MCF 10A (cell line): ENCODE data around the gene EHBP1. TPM values are rescaled to one million over a fixed set of nuclear protein-coding genes. Genes with fewer than 3 reads are reported as not detected.

Experiments
- BruUV-seq: library from RNA; stranded (reverse); fragments of 400-500 nt; replicated peaks from 2 replicates; lab custom pipeline; 2021; lab: Mats Ljungman, UMichigan
- CTCF ChIA-PET: fragments of 300-600 bp; sonication (Branson Sonifier 250); formaldehyde crosslinking; extraction: SDS; loops from one replicate; lab custom pipeline; 2021; ENCODE audit warnings: antibody characterized with exemption, inconsistent platforms; lab: Yijun Ruan, JAX
- POLR2A ChIA-PET: fragments of 300-600, 350-650 bp; sonication (Branson Sonifier 250); formaldehyde crosslinking; extraction: SDS; loops from one replicate; lab custom pipeline; 2020; ENCODE audit warnings: antibody characterized with exemption, inconsistent platforms; lab: Yijun Ruan, JAX
- DNase-seq: peaks from one replicate; pipeline ENCODE4 v3.0.0-alpha.2; 2018; ENCODE audit not compliant: unreplicated experiment
- H3K27ac Mint-ChIP-seq: one replicate; pipeline ENCODE4 v1.8.0; 2022; ENCODE audit warnings: mild to moderate bottlenecking, low read depth, mixed read lengths; ENCODE audit not compliant: unreplicated experiment
- H3K27me3 Mint-ChIP-seq: one replicate; pipeline ENCODE4 v1.8.0; 2022; ENCODE audit warnings: mixed read lengths; ENCODE audit not compliant: insufficient read depth, unreplicated experiment
- H3K36me3 Mint-ChIP-seq: one replicate; pipeline ENCODE4 v1.8.0; 2022; ENCODE audit warnings: mild to moderate bottlenecking, moderate library complexity, mixed read lengths; ENCODE audit not compliant: insufficient read depth, unreplicated experiment
- H3K4me1 Mint-ChIP-seq: one replicate; pipeline ENCODE4 v1.8.0; 2022; ENCODE audit warnings: mixed read lengths; ENCODE audit not compliant: insufficient read depth, unreplicated experiment
- H3K4me3 Mint-ChIP-seq: one replicate; pipeline ENCODE4 v1.8.0; 2022; ENCODE audit warnings: mild to moderate bottlenecking, moderate library complexity, mixed read lengths; ENCODE audit not compliant: unreplicated experiment
- H3K9me3 Mint-ChIP-seq: one replicate; pipeline ENCODE4 v1.8.0; 2022; ENCODE audit warnings: mixed read lengths; ENCODE audit not compliant: unreplicated experiment
- CTCF ChIP-seq: fragments of 200-600 bp; IDR thresholded peaks from one replicate; pipeline ENCODE4 v1.8.0; 2022; ENCODE audit warnings: antibody characterized with exemption, mild to moderate bottlenecking; ENCODE audit not compliant: unreplicated experiment
- intact Hi-C: fragments of 100-400 bp; cut with micrococcal nuclease; formaldehyde crosslinking; loops from 2 replicates; pipeline ENCODE4 v1.14.1; 2022
- total RNA-seq: library from RNA; stranded (reverse); gene quantifications from 2 replicates; pipeline ENCODE4 v1.2.3, GENCODE V29; 2022

EHBP1 gene
- total RNA-seq, 1 experiment from 2014 or later, result 81.2 TPM

GRCh38 chr2:63049211-63049969 lies 343.9 kb downstream of the EHBP1 start:
- TF ChIP-seq CTCF, result no peak
- H3K4me1 Mint-ChIP-seq, result no peaks in the 10 kb centered on the region
- H3K36me3 Mint-ChIP-seq, result peaks cover 6% of the 10 kb centered on the region
- CTCF ChIA-PET, result interaction anchor here (0.7 kb wide), 1 partner anchor 661 kb away, joined by 5 read pairs; no protein-coding TSS in a partner anchor
- no peak for DNase-seq
- POLR2A ChIA-PET, result interaction anchor here (0.7 to 2.1 kb wide), 4 partner anchors 8 to 264 kb away, joined by 4 to 11 read pairs (median 5); no protein-coding TSS in a partner anchor
- BruUV-seq, result no TSS peak
- peak overlapping the region; percentile 96 for H3K4me3 Mint-ChIP-seq
- H3K27me3 Mint-ChIP-seq, result no peaks in the 10 kb centered on the region
- no peaks in the 10 kb centered on the region for H3K9me3 Mint-ChIP-seq
- H3K27ac Mint-ChIP-seq, result peak overlapping the region; percentile 89
- intact Hi-C loops, result no loop called here

DNA sequence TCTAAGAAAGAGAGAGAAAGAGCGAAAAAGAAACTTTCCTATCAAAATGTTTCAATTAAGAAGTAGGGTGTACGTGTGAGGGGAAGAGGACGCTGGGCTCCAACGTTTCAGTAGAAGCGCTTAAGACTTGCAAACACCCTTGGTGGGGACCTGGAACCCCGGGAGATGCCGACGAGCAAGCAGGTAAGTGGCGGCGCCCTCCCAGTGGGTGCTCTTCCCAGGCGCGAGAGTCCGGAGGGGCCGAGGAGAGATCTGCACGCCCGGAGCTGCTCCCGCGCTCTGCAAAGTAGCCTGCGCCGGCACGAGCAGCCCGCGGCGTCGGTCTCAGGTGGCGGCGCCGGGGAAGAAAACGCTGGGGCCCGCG lies 344.4 kb downstream of the EHBP1 start:
- CTCF ChIA-PET, result interaction anchor here (0.7 kb wide), 1 partner anchor 661 kb away, joined by 5 read pairs; no protein-coding TSS in a partner anchor
- peaks cover 6% of the 10 kb centered on the region for H3K36me3 Mint-ChIP-seq
- peak overlapping the region; percentile 89 for H3K27ac Mint-ChIP-seq
- H3K27me3 Mint-ChIP-seq, result no peaks in the 10 kb centered on the region
- DNase-seq, result no peak
- BruUV-seq, result no TSS peak
- intact Hi-C loops, result no loop called here
- POLR2A ChIA-PET, result interaction anchor here (0.7 to 2.1 kb wide), 4 partner anchors 9 to 264 kb away, joined by 4 to 11 read pairs (median 5); no protein-coding TSS in a partner anchor
- no peaks in the 10 kb centered on the region for H3K4me1 Mint-ChIP-seq
- TF ChIP-seq CTCF, result no peak
- no peaks in the 10 kb centered on the region for H3K9me3 Mint-ChIP-seq
- H3K4me3 Mint-ChIP-seq, result peak overlapping the region; percentile 96

- H3K4me1 Mint-ChIP-seq, result no peaks in the 10 kb centered on the region
- ChIA-PET POLR2A (interaction anchor here (1.2 to 2.1 kb wide), 4 partner anchors 9 to 74 kb away, joined by 3 to 11 read pairs (median 5); no protein-coding TSS in a partner anchor), CTCF (no interaction called here)
- intact Hi-C loops, result no loop called here
- peak within 1 kb of the TSS; percentile 89 for H3K27ac Mint-ChIP-seq
- no TSS peak for BruUV-seq
- no peak for TF ChIP-seq CTCF
- peaks cover 7% of the 10 kb centered on the region for H3K36me3 Mint-ChIP-seq
- H3K9me3 Mint-ChIP-seq, result no peaks in the 10 kb centered on the region
- H3K27me3 Mint-ChIP-seq, result no peaks in the 10 kb centered on the region
- peak; percentile 83 for DNase-seq
- H3K4me3 Mint-ChIP-seq, result peak within 1 kb of the TSS; percentile 96
Measured at GRCh38 chr2:63050334-63051041, 345.0 kb downstream of the EHBP1 start, which contains the start of gene OTX1. Gene OTX1, plus strand, starts transcription at chr2:63050830. Its CDS starts 2,161 bp downstream, at chr2:63052991.
